Measurements from ENCODE around the gene TOR1AIP2. TPM values are rescaled to one million over a fixed set of nuclear protein-coding genes. Genes with fewer than 3 reads are reported as not detected.
"Not testable (repeated sequence)": the region's sequence is repeated elsewhere in the genome, so short reads cannot be mapped to it uniquely, and the experiment has no call there.

TOR1AIP2 gene
- total RNA-seq, 1 experiment from 2014 or later, result 28.9 TPM

GRCh38 chr1:179806333-179806732 is 71.3 kb downstream of the TOR1AIP2 start:
- Histone ChIP-seq H3K9me3 (ENCODE audit: low read length) (no peaks in the 10 kb centered on the region), H2AFZ (ENCODE audit: low read length) (no peak overlapping the region), H3K36me3 (ENCODE audit: low read depth, low read length) (no peaks in the 10 kb centered on the region), H3K27ac (ENCODE audit: low read length) (no peak overlapping the region), H3K4me1 (ENCODE audit: insufficient read depth, low read length) (no peaks in the 10 kb centered on the region), H3F3A (ENCODE audit: low read length, unreplicated experiment) (no peaks in the 10 kb centered on the region), H4K20me1 (ENCODE audit: low read length) (no peaks in the 10 kb centered on the region), H3K9ac (ENCODE audit: low read length) (no peak overlapping the region), H3K4me3 (ENCODE audit: low read length) (no peak overlapping the region), H3K79me2 (ENCODE audit: low read length) (no peaks in the 10 kb centered on the region), H3K9me2 (replicated peaks; ENCODE audit: low read length) (no peaks in the 10 kb centered on the region), H3K4me2 (ENCODE audit: low read length) (no peak overlapping the region), H3K27me3 (ENCODE audit: low read length) (peaks cover 4% of the 10 kb centered on the region; the same call in 1 of the 2 replicates)
- CTCF ChIA-PET, result interaction anchor here (1.0 kb wide), 1 partner anchor 8 kb away, joined by 5 read pairs; no protein-coding TSS in a partner anchor
- DNase-seq (no peak), ATAC-seq (no peak)
- no TSS peak for BruUV-seq (replicated peaks)
- intact Hi-C loops (cut with micrococcal nuclease), result no loop called here
- no peak for TF ChIP-seq CTCF (conservative IDR thresholded peaks at IDR 0.05; ENCODE audit: low read depth, low read length)
- TF ChIP-seq EZH2phosphoT487 (IDR thresholded peaks at IDR 0.05; ENCODE audit: borderline replicate concordance, low read length), result no peak
- no peak for TF ChIP-seq EZH2 (IDR thresholded peaks at IDR 0.05; ENCODE audit: low read length, unreplicated experiment)
- POLR2A ChIA-PET (ENCODE audit: unreplicated experiment), result no interaction called here

- no peak overlapping the region for H2AFZ ChIP-seq (ENCODE audit: low read length)
- H3K4me1 ChIP-seq (ENCODE audit: insufficient read depth, low read length), result no peaks in the 10 kb centered on the region
- no peaks in the 10 kb centered on the region for H3F3A ChIP-seq (ENCODE audit: low read length, unreplicated experiment)
- ATAC-seq (no peak), DNase-seq (no peak)
- no peaks in the 10 kb centered on the region for H3K27me3 ChIP-seq (ENCODE audit: low read length)
- POLR2A ChIA-PET (ENCODE audit: unreplicated experiment), result no interaction called here
- H3K4me3 ChIP-seq (ENCODE audit: low read length), result no peak overlapping the region
- H3K79me2 ChIP-seq (ENCODE audit: low read length), result no peaks in the 10 kb centered on the region
- no peak overlapping the region for H3K9ac ChIP-seq (ENCODE audit: low read length)
- no peaks in the 10 kb centered on the region for H4K20me1 ChIP-seq (ENCODE audit: low read length)
- no peak overlapping the region for H3K27ac ChIP-seq (ENCODE audit: low read length)
- H3K36me3 ChIP-seq (ENCODE audit: low read depth, low read length), result no peaks in the 10 kb centered on the region
- no peaks in the 10 kb centered on the region for H3K9me2 ChIP-seq (replicated peaks; ENCODE audit: low read length)
- no peak overlapping the region for H3K4me2 ChIP-seq (ENCODE audit: low read length)
- TF ChIP-seq EZH2 (IDR thresholded peaks at IDR 0.05; ENCODE audit: low read length, unreplicated experiment) (no peak), EZH2phosphoT487 (IDR thresholded peaks at IDR 0.05; ENCODE audit: borderline replicate concordance, low read length) (no peak), CTCF (conservative IDR thresholded peaks at IDR 0.05; ENCODE audit: low read depth, low read length) (no peak)
- no peaks in the 10 kb centered on the region for H3K9me3 ChIP-seq (ENCODE audit: low read length)
- no TSS peak for BruUV-seq (replicated peaks)
- CTCF ChIA-PET, result no interaction called here
- intact Hi-C loops (cut with micrococcal nuclease), result no loop called here
Observed at GRCh38 chr1:179805291-179806195, 72.1 kb downstream of the TOR1AIP2 start.

- H3K27me3 ChIP-seq (ENCODE audit: low read length); H3K36me3 ChIP-seq (ENCODE audit: low read depth, low read length); H3K27ac ChIP-seq (ENCODE audit: low read length); H4K20me1 ChIP-seq (ENCODE audit: low read length); H3K4me2 ChIP-seq (ENCODE audit: low read length); H2AFZ ChIP-seq (ENCODE audit: low read length); H3K9me3 ChIP-seq (ENCODE audit: low read length); H3K4me1 ChIP-seq (ENCODE audit: insufficient read depth, low read length); H3K79me2 ChIP-seq (ENCODE audit: low read length); H3K9me2 ChIP-seq (replicated peaks; ENCODE audit: low read length); intact Hi-C loops (cut with micrococcal nuclease); H3F3A ChIP-seq (ENCODE audit: low read length, unreplicated experiment); BruUV-seq (replicated peaks); POLR2A ChIA-PET (ENCODE audit: unreplicated experiment); CTCF ChIA-PET; ATAC-seq; H3K4me3 ChIP-seq (ENCODE audit: low read length); DNase-seq; H3K9ac ChIP-seq (ENCODE audit: low read length): not testable (repeated sequence)
Observed at GRCh38 chr1:179804417-179804816, 73.2 kb downstream of the TOR1AIP2 start.
